HepG2 (cell line): ENCODE results near the gene RNF114. TPM values are rescaled to one million over a fixed set of nuclear protein-coding genes. Genes with fewer than 3 reads are reported as not detected.
A peak's percentile ranks its signal among the peaks of the same experiment; 100 is the strongest.

Experiments
- ATAC-seq: fragments of 200-7000 bp; cut with Tn5 transposase; 3 replicates; pipeline ENCODE4 v1.9.1; 2020; ENCODE audit warnings: mild to moderate bottlenecking, moderate library complexity
- BruUV-seq: library from RNA; stranded (reverse); fragments of 400-500 nt; replicated peaks from 2 replicates; lab custom pipeline; 2021; lab: Mats Ljungman, UMichigan
- CTCF ChIA-PET: fragments of 300-600 bp; formaldehyde crosslinking; extraction: SDS; loops from one replicate; lab custom pipeline; 2021; ENCODE audit warnings: low total read pairs, inconsistent platforms, low intra/inter-chr PET ratio; lab: Yijun Ruan, JAX
- POLR2A ChIA-PET: fragments of 350-600 bp; sonication (Branson Sonifier 250); formaldehyde crosslinking; loops from one replicate; lab custom pipeline; 2020; ENCODE audit warnings: antibody characterized with exemption, inconsistent platforms; lab: Yijun Ruan, JAX
- DNase-seq: peaks from one replicate; pipeline ENCODE4 v3.0.0-alpha.2; 2015; ENCODE audit warnings: low spot score
- FAIRE-seq: peaks from 3 replicates; lab custom pipeline; 2011; peaks lifted over from hg19 to GRCh38; lab: Jason Lieb, UNC
- H2AFZ ChIP-seq: one replicate; pipeline ENCODE4 v1.6.1; 2011; ENCODE audit warnings: low read length, inconsistent platforms
- H3K27ac ChIP-seq: fragments of 300-600 bp; 3 replicates; pipeline ENCODE4 v1.8.0; 2011; ENCODE audit warnings: mixed run types, mild to moderate bottlenecking, mixed read lengths, low read length, inconsistent platforms; ENCODE audit not compliant: insufficient read depth; ENCODE audit errors: extremely low read length
- H3K27me3 ChIP-seq, 2 experiments: fragments of 200-600 bp in 1 of 2; 2 replicates in 1 of 2; 3 replicates in 1 of 2; pipeline versions ENCODE4 v1.6.0 to v1.8.0; 2011; ENCODE audit warnings: low read length in 2 of 2, mild to moderate bottlenecking in 2 of 2, moderate library complexity in 2 of 2, inconsistent platforms in 1 of 2; ENCODE audit not compliant: insufficient read depth in 2 of 2, control insufficient read depth in 1 of 2
- H3K36me3 ChIP-seq, 2 experiments: fragments of 200-600 bp in 1 of 2; replicated peaks in 1 of 2; 2 replicates in 1 of 2; 3 replicates in 1 of 2; pipeline versions ENCODE4 v1.5.1 to v1.8.0; 2011; ENCODE audit warnings: low read length in 2 of 2, inconsistent platforms in 1 of 2; ENCODE audit not compliant: insufficient read depth in 2 of 2, control insufficient read depth in 1 of 2
- H3K4me1 ChIP-seq: 2 replicates; pipeline ENCODE4 v1.5.1; 2012; ENCODE audit warnings: low read length, inconsistent platforms; ENCODE audit not compliant: insufficient read depth
- H3K4me2 ChIP-seq: 2 replicates; pipeline ENCODE4 v1.6.0; 2011; ENCODE audit warnings: low read depth, low read length, inconsistent platforms
- H3K4me3 ChIP-seq, 3 experiments: fragments of 200-600 bp in 1 of 3; sonication (generic), shearing (Covaris generic) in 1 of 3; replicated peaks in 1 of 3; 2 replicates each; pipeline ENCODE4 v1.5.1; 2011 to 2016; ENCODE audit warnings: low read length in 3 of 3, inconsistent platforms in 2 of 3, low read depth in 2 of 3, mild to moderate bottlenecking in 2 of 3, control low read depth in 1 of 3, mixed read lengths in 1 of 3; ENCODE audit not compliant: insufficient read depth in 1 of 3
- H3K79me2 ChIP-seq: one replicate; pipeline ENCODE4 v1.6.1; 2011; ENCODE audit warnings: low read length, inconsistent platforms; ENCODE audit not compliant: insufficient read depth
- H3K9ac ChIP-seq: 2 replicates; pipeline ENCODE4 v1.6.0; 2011; ENCODE audit warnings: mild to moderate bottlenecking, low read depth, low read length, inconsistent platforms; ENCODE audit not compliant: insufficient read depth
- H3K9me3 ChIP-seq: 2 replicates; pipeline ENCODE4 v1.5.1; 2012; ENCODE audit warnings: mild to moderate bottlenecking, low read length
- H4K20me1 ChIP-seq: 2 replicates; pipeline ENCODE4 v1.6.0; 2011; ENCODE audit warnings: inconsistent platforms, mild to moderate bottlenecking, low read length, moderate library complexity; ENCODE audit not compliant: insufficient read depth
- AGO2 ChIP-seq: fragments of 200-400 bp; formaldehyde crosslinking; optimal IDR thresholded peaks from 2 replicates; pipeline ENCODE3; 2017; ENCODE audit warnings: mild to moderate bottlenecking, low read depth, low read length, moderate library complexity
- EED ChIP-seq: sonication (generic); formaldehyde crosslinking; IDR thresholded peaks from 2 replicates; pipeline ENCODE4 v1.5.0; 2020; ENCODE audit warnings: mild to moderate bottlenecking, missing genetic modification reagents
- FOXC1 ChIP-seq: sonication (generic); formaldehyde crosslinking; IDR thresholded peaks from 2 replicates; pipeline ENCODE4 v1.8.0; 2022; ENCODE audit warnings: mild to moderate bottlenecking, missing genetic modification reagents, borderline replicate concordance
- FOXP1 ChIP-seq, 2 experiments: fragments of 450-650 bp in 1 of 2; IDR thresholded peaks; 2 replicates each; pipeline ENCODE4 v1.6.1; 2017 to 2018; ENCODE audit warnings: antibody characterized with exemption in 1 of 2
- GATAD1 ChIP-seq: IDR thresholded peaks from 2 replicates; pipeline ENCODE4 v1.6.1; 2016; ENCODE audit warnings: missing genetic modification reagents, missing compliant biosample characterization
- HOXA7 ChIP-seq: sonication (generic); formaldehyde crosslinking; IDR thresholded peaks from 2 replicates; pipeline ENCODE4 v1.8.1; 2022; ENCODE audit warnings: mild to moderate bottlenecking, missing genetic modification reagents, moderate library complexity
- IKZF4 ChIP-seq: sonication (generic); formaldehyde crosslinking; IDR thresholded peaks from 2 replicates; pipeline ENCODE4 v1.5.1; 2020; ENCODE audit warnings: borderline replicate concordance, mild to moderate bottlenecking, low read depth, missing genetic modification reagents; ENCODE audit errors: not compliant biosample characterization
- KDM1A ChIP-seq: IDR thresholded peaks from 2 replicates; pipeline ENCODE4 v1.6.1; 2016; ENCODE audit warnings: missing compliant biosample characterization
- RELA ChIP-seq: sonication (generic); formaldehyde crosslinking; IDR thresholded peaks from 2 replicates; pipeline ENCODE4 v1.4.0; 2020; ENCODE audit warnings: missing genetic modification reagents
- ZBTB1 ChIP-seq: sonication (generic); formaldehyde crosslinking; IDR thresholded peaks from 2 replicates; pipeline ENCODE4 v1.4.0; 2020; ENCODE audit warnings: missing genetic modification reagents, borderline replicate concordance
- ZFP36 ChIP-seq: fragments of 150-350 bp; IDR thresholded peaks from 2 replicates; pipeline ENCODE4 v1.6.1; 2018; ENCODE audit warnings: borderline replicate concordance, low read length, low read depth; ENCODE audit not compliant: partially characterized antibody
- ZFYVE20 ChIP-seq: sonication (generic); formaldehyde crosslinking; IDR thresholded peaks from 2 replicates; pipeline ENCODE4 v1.8.0; 2023; ENCODE audit warnings: low read depth, mild to moderate bottlenecking, moderate library complexity, missing genetic modification reagents, borderline replicate concordance
- ZMYM3 ChIP-seq: sonication (generic); formaldehyde crosslinking; IDR thresholded peaks from 2 replicates; pipeline ENCODE4 v1.5.1; 2020; ENCODE audit warnings: mild to moderate bottlenecking, missing genetic modification reagents
- ZNF451 ChIP-seq: sonication (generic); formaldehyde crosslinking; IDR thresholded peaks from 2 replicates; pipeline ENCODE4 v1.5.0; 2020; ENCODE audit warnings: mild to moderate bottlenecking, missing genetic modification reagents
- ZNF530 ChIP-seq: sonication (generic); formaldehyde crosslinking; IDR thresholded peaks from 2 replicates; pipeline ENCODE4 v1.5.0; 2020; ENCODE audit warnings: low read depth, mild to moderate bottlenecking, missing genetic modification reagents
- ZNF644 ChIP-seq: IDR thresholded peaks from 2 replicates; pipeline ENCODE4 v1.6.1; 2016; ENCODE audit warnings: low read depth
- ZNF768 ChIP-seq: sonication (generic); formaldehyde crosslinking; IDR thresholded peaks from 2 replicates; pipeline ENCODE4 v1.4.0; 2020; ENCODE audit warnings: missing genetic modification reagents
- ZNF816 ChIP-seq: sonication (generic); formaldehyde crosslinking; IDR thresholded peaks from 2 replicates; pipeline ENCODE4 v1.8.0; 2022; ENCODE audit warnings: missing genetic modification reagents, mild to moderate bottlenecking, borderline replicate concordance
- WGBS: methylation state at CpG from one replicate; pipeline ENCODE4 v1.1.6; 2017; ENCODE audit warnings: low lambda C conversion rate; 5-methylcytosine and 5-hydroxymethylcytosine counted together
- in situ Hi-C: cut with HindIII; loops from 2 replicates; pipeline ENCODE4 v1.10.0; 2017; ENCODE audit warnings: low pct_unique_long_range_greater_than_20kb; ENCODE audit not compliant: extremely low pct_ligation_motif_present
- intact Hi-C: fragments of 100-400 bp; cut with micrococcal nuclease; formaldehyde crosslinking; loops from one replicate; pipeline ENCODE4 v1.10.0; 2022; ENCODE audit not compliant: unreplicated experiment
- polyA plus RNA-seq, 8 experiments: library from polyadenylated mRNA; depleted of rRNA in 3 of 8; stranded (reverse) in 7 of 8; unstranded in 1 of 8; fragments of >200 nt; fragmentation: Illumina TruSeq in 4 of 8; extraction: Trizol in 4 of 8; gene quantifications; 2 replicates each; pipeline versions ENCODE4 v1.2.1 to v1.2.3, GENCODE V29; 2011 to 2016; ENCODE audit warnings: low read depth in 4 of 8, missing spikeins in 1 of 8, mixed read lengths in 1 of 8; ENCODE audit not compliant: insufficient read depth in 1 of 8
- total RNA-seq, 5 experiments: library from RNA; depleted of rRNA; stranded (reverse); fragments of >200 nt; fragmentation: Illumina TruSeq; extraction: Trizol; gene quantifications; 2 replicates each; pipeline ENCODE4 v1.2.3, GENCODE V29; 2016; ENCODE audit warnings: low read depth in 1 of 5

Gene RNF114
- total and polyA plus RNA-seq, 2 of the 13 experiments (the other 11 are each of a cell fraction or from before 2014, with no cell fraction given) = 119 to 126 TPM

GRCh38 chr20:49984426-49985153 lies 48.4 kb downstream of the RNF114 start:
- POLR2A ChIA-PET = interaction anchor here (0.8 to 6.8 kb wide), 3 partner anchors 28 to 86 kb away, joined by 3 to 58 read pairs (median 3); no protein-coding TSS in a partner anchor
- Histone ChIP-seq H3K4me2 (no peak overlapping the region; the same call in 1 of the 2 replicates), H3K9me3 (no peaks in the 10 kb centered on the region), H2AFZ (no peak overlapping the region), H4K20me1 (no peaks in the 10 kb centered on the region), H3K27me3 (peaks cover 5 to 27% of the 10 kb centered on the region in 2 experiments), H3K9ac (no peak overlapping the region), H3K4me3 (no peak overlapping the region), H3K4me1 (peaks cover 70% of the 10 kb centered on the region), H3K36me3 (no peaks in the 10 kb centered on the region; a peak in 2 of 5 replicates), H3K27ac (no peak overlapping the region), H3K79me2 (no peaks in the 10 kb centered on the region)
- FAIRE-seq (no peak), DNase-seq (no peak), ATAC-seq (no peak)
- in situ Hi-C loops (loop anchor here (5.0 kb wide), 2 partner anchors 93 to 188 kb away; no protein-coding TSS in a partner anchor), intact Hi-C loops (loop anchor here (5.0 kb wide), 1 partner anchor 48 kb away; no protein-coding TSS in a partner anchor)
- TSS peak; percentile 52 for BruUV-seq
- CTCF ChIA-PET = no interaction called here
- WGBS = 89% methylated on average over 13 of the region's 13 CpGs
- TF ChIP-seq RELA (no peak), GATAD1 (no peak), ZFP36 (peak; percentile 73), EED (CRISPR knock-in tag) (no peak), ZFYVE20 (no peak), AGO2 (no peak), ZMYM3 (peak; percentile 84), ZBTB1 (CRISPR knock-in tag) (no peak), ZNF768 (CRISPR knock-in tag) (peak; percentile 94), FOXP1 (IDR thresholded peaks at IDR 0.05) (no peak), FOXP1 (CRISPR knock-in tag; IDR thresholded peaks at IDR 0.05) (no peak), KDM1A (peak; percentile 48; the same call in 1 of the 2 replicates), ZNF530 (CRISPR knock-in tag) (no peak), ZNF451 (CRISPR knock-in tag) (no peak), FOXC1 (CRISPR knock-in tag) (no peak), HOXA7 (CRISPR knock-in tag) (0 out of 2 replicates have a peak, but pooled peaks have one; percentile 43), ZNF644 (CRISPR knock-in tag) (no peak), IKZF4 (CRISPR knock-in tag) (no peak), ZNF816 (CRISPR knock-in tag) (no peak)
